ENCODE results near the gene PSMG4. TPM values are rescaled to one million over a fixed set of nuclear protein-coding genes. Genes with fewer than 3 reads are reported as not detected.

Gene PSMG4
- total and polyA plus RNA-seq, 10 of the 15 experiments (the other 5 are each of a cell fraction or from before 2014, with no cell fraction given) = 7.1 to 62.6 (median 29.8) TPM

GRCh38 chr6:3261518-3261820, 2.7 kb downstream of the PSMG4 start:
- Histone ChIP-seq H2AFZ (ENCODE audit: control insufficient read depth, low read depth, low read length) (no peak overlapping the region), H3K4me1 (ENCODE audit: control insufficient read depth, insufficient read depth, low read length) (no peaks in the 10 kb centered on the region), H3K27me3 (replicated peaks in 1 of 2; ENCODE audit: control insufficient read depth in 2 of 2, insufficient read depth in 2 of 2, low read length in 1 of 2) (no peaks in the 10 kb centered on the region), H3K9ac (ENCODE audit: control insufficient read depth, insufficient read depth, low read length) (no peak overlapping the region), H3K79me2 (ENCODE audit: control insufficient read depth, insufficient read depth, low read length) (peaks cover 51% of the 10 kb centered on the region), H4K20me1 (ENCODE audit: control insufficient read depth, insufficient read depth) (no peaks in the 10 kb centered on the region), H3K36me3 (ENCODE audit: control insufficient read depth in 2 of 2, insufficient read depth in 2 of 2, low read length in 1 of 2) (peaks cover 13 to 15% of the 10 kb centered on the region in 2 experiments), H3K4me2 (ENCODE audit: control insufficient read depth, insufficient read depth) (peak overlapping the region; percentile 59), H3K9me3 (replicated peaks; ENCODE audit: control insufficient read depth, insufficient read depth, low read length) (no peaks in the 10 kb centered on the region; the same call in 2 of the 3 replicates), H3K4me3 (peak overlapping the region; percentile 60; the same call in 1 of the 2 replicates), H3K27ac (ENCODE audit: control insufficient read depth, insufficient read depth) (no peak overlapping the region)
- CTCF ChIA-PET = interaction anchor here (1.1 to 4.4 kb wide), 4 partner anchors 12 to 471 kb away, joined by 3 to 26 read pairs (median 5); no protein-coding TSS in a partner anchor
- in situ Hi-C loops (cut with MboI) (no loop called here), intact Hi-C loops (cut with micrococcal nuclease; ENCODE audit: unreplicated experiment) (no loop called here)
- DNase-seq (ENCODE audit: low read depth, low spot score) (no peak), ATAC-seq (no peak), FAIRE-seq (no peak)
- RAD21 ChIA-PET (ENCODE audit: unreplicated experiment) = interaction anchor here (0.8 to 1.9 kb wide), 2 partner anchors 10 to 471 kb away, joined by 3 to 5 read pairs; no protein-coding TSS in a partner anchor
- TF ChIP-seq TARDBP (IDR thresholded peaks at IDR 0.05; ENCODE audit: borderline replicate concordance) (no peak), BCL11A (IDR thresholded peaks at IDR 0.05; ENCODE audit: low read depth, low read length) (no peak), USF1 (IDR thresholded peaks at IDR 0.05; ENCODE audit: borderline replicate concordance, extremely low read length, insufficient read depth, low read depth, low read length) (no peak), BMI1 (IDR thresholded peaks at IDR 0.05; ENCODE audit: borderline replicate concordance) (no peak), CBX5 (IDR thresholded peaks at IDR 0.05; ENCODE audit: low read depth) (no peak), RCOR1 (conservative IDR thresholded peaks at IDR 0.05; ENCODE audit: low read depth, low read length) (no peak), YY1 (IDR thresholded peaks at IDR 0.05; ENCODE audit: low read depth, low read length) (no peak)
- no TSS peak for BruUV-seq (replicated peaks)
- POLR2A ChIA-PET = no interaction called here
- WGBS (ENCODE audit: insufficient coverage, insufficient replicate concordance, low lambda C conversion rate, missing lambda C conversion rate) = 77% methylated on average over 6 of the region's 6 CpGs
- SMC1A ChIA-PET (ENCODE audit: uncharacterized antibody, unreplicated experiment) = interaction anchor here (0.5 to 1.4 kb wide), 3 partner anchors 26 to 470 kb away, joined by 3 to 5 read pairs (median 3); no protein-coding TSS in a partner anchor

Measured in GM12878 (cell line).